GM23248 (cell line): ENCODE measurements around the gene SGSM2. TPM values are rescaled to one million over a fixed set of nuclear protein-coding genes. Genes with fewer than 3 reads are reported as not detected.

ENCODE experiments used
- DNase-seq: peaks from one replicate; pipeline ENCODE4 v3.0.0-alpha.2; 2015
- H2AFZ ChIP-seq: fragments of 200-600 bp; sonication (generic); 2 replicates; pipeline ENCODE4 v1.6.1; 2016; ENCODE audit warnings: antibody characterized with exemption
- H3F3A ChIP-seq: fragments of 200-600 bp; sonication (generic); 2 replicates; pipeline ENCODE4 v1.6.1; 2016; ENCODE audit warnings: mild to moderate bottlenecking, antibody characterized with exemption, mixed run types; ENCODE audit not compliant: insufficient read depth
- H3K27ac ChIP-seq: fragments of 200-600 bp; sonication (generic); 2 replicates; pipeline ENCODE4 v1.5.1; 2016; ENCODE audit warnings: mild to moderate bottlenecking
- H3K27me3 ChIP-seq: fragments of 200-600 bp; sonication (generic); replicated peaks from 2 replicates; pipeline ENCODE4 v1.6.1; 2016; ENCODE audit warnings: mild to moderate bottlenecking; ENCODE audit not compliant: insufficient read depth
- H3K36me3 ChIP-seq: fragments of 200-600 bp; sonication (generic); 2 replicates; pipeline ENCODE4 v1.6.1; 2016; ENCODE audit warnings: low read depth, mild to moderate bottlenecking
- H3K4me1 ChIP-seq: fragments of 200-600 bp; sonication (generic); 2 replicates; pipeline ENCODE4 v1.6.1; 2016; ENCODE audit warnings: mild to moderate bottlenecking; ENCODE audit not compliant: insufficient read depth
- H3K4me2 ChIP-seq: fragments of 200-600 bp; sonication (generic); one replicate; pipeline ENCODE4 v1.6.1; 2016; ENCODE audit warnings: mild to moderate bottlenecking; ENCODE audit not compliant: unreplicated experiment
- H3K4me3 ChIP-seq: fragments of 200-600 bp; sonication (generic); 2 replicates; pipeline ENCODE4 v1.5.1; 2016; ENCODE audit warnings: mild to moderate bottlenecking
- H3K79me2 ChIP-seq: fragments of 200-600 bp; sonication (generic); 2 replicates; pipeline ENCODE4 v1.6.1; 2016; ENCODE audit warnings: mild to moderate bottlenecking; ENCODE audit not compliant: insufficient read depth
- H3K9ac ChIP-seq: fragments of 200-600 bp; sonication (generic); 2 replicates; pipeline ENCODE4 v1.6.1; 2016; ENCODE audit warnings: mild to moderate bottlenecking
- H3K9me2 ChIP-seq: fragments of 200-600 bp; sonication (generic); 2 replicates; pipeline ENCODE4 v1.6.1; 2016; ENCODE audit warnings: mixed run types, mild to moderate bottlenecking, moderate library complexity; ENCODE audit not compliant: insufficient read depth
- H3K9me3 ChIP-seq: fragments of 200-600 bp; sonication (generic); one replicate; pipeline ENCODE4 v1.6.1; 2017; ENCODE audit warnings: low read depth
- H4K20me1 ChIP-seq: fragments of 200-600 bp; sonication (generic); 2 replicates; pipeline ENCODE4 v1.6.0; 2016; ENCODE audit not compliant: insufficient read depth
- EZH2 ChIP-seq: fragments of 200-600 bp; sonication (generic); IDR thresholded peaks from 2 replicates; pipeline ENCODE4 v1.6.1; 2018; ENCODE audit warnings: antibody characterized with exemption, mild to moderate bottlenecking; ENCODE audit not compliant: insufficient read depth, poor library complexity, severe bottlenecking
- EZH2phosphoT487 ChIP-seq: fragments of 200-600 bp; sonication (generic); IDR thresholded peaks from 2 replicates; pipeline ENCODE4 v1.6.1; 2018; ENCODE audit warnings: antibody characterized with exemption, moderate library complexity, mild to moderate bottlenecking, low read depth; ENCODE audit not compliant: insufficient read depth
- WGBS, 2 experiments: methylation state at CpG; one replicate each; pipeline ENCODE4 v1.1.6; 2015 to 2017; ENCODE audit warnings: low lambda C conversion rate in 2 of 2, low coverage in 1 of 2; ENCODE audit errors: missing lambda C conversion rate in 2 of 2; 5-methylcytosine and 5-hydroxymethylcytosine counted together
- in situ Hi-C: fragments of 300-500 bp; cut with MboI; formaldehyde crosslinking; loops from 2 replicates; pipeline ENCODE4 v1.15.0; 2020
- polyA plus RNA-seq: library from polyadenylated mRNA; unstranded; fragments of >200 nt; fragmentation: Nextera tagmentation; extraction: Ambion mirVana; gene quantifications from 2 replicates; pipeline ENCODE4 v1.2.1, GENCODE V29; 2016
- total RNA-seq: library from RNA; depleted of rRNA; stranded (reverse); fragments of >200 nt; shearing (Covaris generic); gene quantifications from 2 replicates; pipeline ENCODE4 v1.2.3, GENCODE V29; 2014

Gene SGSM2
- total and polyA plus RNA-seq, 2 experiments from 2014 or later: 19.8 to 32.3 TPM

GRCh38 chr17:2370211-2370589, 32.9 kb downstream of the SGSM2 start:
- Histone ChIP-seq H3K9ac (no peak overlapping the region), H3K27me3 (no peaks in the 10 kb centered on the region), H3K36me3 (no peaks in the 10 kb centered on the region), H3K4me2 (no peak overlapping the region), H2AFZ (no peak overlapping the region), H3K9me3 (no peaks in the 10 kb centered on the region), H3F3A (no peaks in the 10 kb centered on the region; the same call in 1 of the 2 replicates), H3K27ac (no peak overlapping the region), H3K4me3 (no peak overlapping the region), H3K79me2 (no peaks in the 10 kb centered on the region), H3K4me1 (no peaks in the 10 kb centered on the region), H4K20me1 (no peaks in the 10 kb centered on the region), H3K9me2 (no peaks in the 10 kb centered on the region)
- in situ Hi-C loops: no loop called here
- WGBS, 2 experiments: 66 to 67% methylated on average over 10 to 11 of the region's 11 CpGs
- TF ChIP-seq EZH2phosphoT487 (no peak), EZH2 (no peak)
- DNase-seq: no peak

- Histone ChIP-seq H3K27me3 (no peaks in the 10 kb centered on the region), H3K9me2 (no peaks in the 10 kb centered on the region), H3F3A (no peaks in the 10 kb centered on the region; the same call in 1 of the 2 replicates), H3K9ac (no peak overlapping the region), H3K4me1 (no peaks in the 10 kb centered on the region), H3K27ac (no peak overlapping the region), H3K4me2 (no peak overlapping the region), H3K9me3 (no peaks in the 10 kb centered on the region), H3K4me3 (no peak overlapping the region), H2AFZ (no peak overlapping the region), H3K36me3 (no peaks in the 10 kb centered on the region), H4K20me1 (no peaks in the 10 kb centered on the region), H3K79me2 (no peaks in the 10 kb centered on the region)
- 93 to 94% methylated on average over 30 of the region's 30 CpGs for WGBS, 2 experiments
- TF ChIP-seq EZH2: no peak
- TF ChIP-seq EZH2phosphoT487: no peak
- no peak for DNase-seq
- in situ Hi-C loops: no loop called here
Measured at GRCh38 chr17:2371183-2372130, 34.2 kb downstream of the SGSM2 start.

- TF ChIP-seq EZH2phosphoT487 (no peak), EZH2 (no peak)
- no peak overlapping the region for H3K9ac ChIP-seq
- H3K4me1 ChIP-seq: no peaks in the 10 kb centered on the region
- no peaks in the 10 kb centered on the region for H3K9me3 ChIP-seq
- H4K20me1 ChIP-seq: no peaks in the 10 kb centered on the region
- no peaks in the 10 kb centered on the region for H3K36me3 ChIP-seq
- H3K27me3 ChIP-seq: no peaks in the 10 kb centered on the region
- no peaks in the 10 kb centered on the region for H3K79me2 ChIP-seq
- 97 to 100% methylated on average over 21 to 26 of the region's 26 CpGs for WGBS, 2 experiments
- DNase-seq: no peak
- H3F3A ChIP-seq: no peaks in the 10 kb centered on the region; the same call in 1 of the 2 replicates
- no peak overlapping the region for H3K4me2 ChIP-seq
- in situ Hi-C loops: no loop called here
- H2AFZ ChIP-seq: no peak overlapping the region
- H3K9me2 ChIP-seq: no peaks in the 10 kb centered on the region
- no peak overlapping the region for H3K27ac ChIP-seq
- no peak overlapping the region for H3K4me3 ChIP-seq
Measured at GRCh38 chr17:2372180-2372579, 34.9 kb downstream of the SGSM2 start.

- no peaks in the 10 kb centered on the region for H3K27me3 ChIP-seq
- no peaks in the 10 kb centered on the region for H4K20me1 ChIP-seq
- H3K9ac ChIP-seq: no peak overlapping the region
- H3K27ac ChIP-seq: no peak overlapping the region
- in situ Hi-C loops: no loop called here
- no peak overlapping the region for H3K4me2 ChIP-seq
- H3K4me1 ChIP-seq: no peaks in the 10 kb centered on the region
- no peak overlapping the region for H3K4me3 ChIP-seq
- no peak overlapping the region for H2AFZ ChIP-seq
- no peaks in the 10 kb centered on the region for H3K9me3 ChIP-seq
- WGBS, 2 experiments: 86 to 91% methylated on average over 15 to 16 of the region's 16 CpGs
- no peak for DNase-seq
- no peak for TF ChIP-seq EZH2
- TF ChIP-seq EZH2phosphoT487: no peak
- no peaks in the 10 kb centered on the region for H3K9me2 ChIP-seq
- H3K79me2 ChIP-seq: no peaks in the 10 kb centered on the region
- H3F3A ChIP-seq: no peaks in the 10 kb centered on the region; the same call in 1 of the 2 replicates
- no peaks in the 10 kb centered on the region for H3K36me3 ChIP-seq
Measured at GRCh38 chr17:2372681-2373080, 35.4 kb downstream of the SGSM2 start.
